Measurements from ENCODE around the gene CSTF3. TPM values are rescaled to one million over a fixed set of nuclear protein-coding genes. Genes with fewer than 3 reads are reported as not detected.

Gene CSTF3
- polyA plus RNA-seq, 1 donor from 2014 or later = 86.8 TPM

- Histone ChIP-seq H3K9me3 (ENCODE audit: low read length) (no peaks in the 10 kb centered on the region), H3K9me2 (ENCODE audit: insufficient read depth, low read length) (no peaks in the 10 kb centered on the region), H3K4me2 (ENCODE audit: low read length) (no peak overlapping the region)
These were observed 32.5 kb downstream of the CSTF3 start for GRCh38 chr11:33128739-33129138.

GRCh38 chr11:33125611-33126010, 35.7 kb downstream of the CSTF3 start:
- H3K4me2 ChIP-seq (ENCODE audit: low read length) = no peak overlapping the region
- no peaks in the 10 kb centered on the region for H3K27me3 ChIP-seq (ENCODE audit: insufficient read depth, low read depth, low read length)
- H3K9ac ChIP-seq (ENCODE audit: low read length) = no peak overlapping the region
- no peak overlapping the region for H3K4me3 ChIP-seq (ENCODE audit: low read length)
- no peak overlapping the region for H3K27ac ChIP-seq (ENCODE audit: low read length)
- no peaks in the 10 kb centered on the region for H3K79me2 ChIP-seq (replicated peaks; ENCODE audit: insufficient read depth, low read length)
- H3K9me3 ChIP-seq (ENCODE audit: low read length) = no peaks in the 10 kb centered on the region
- no peaks in the 10 kb centered on the region for H3F3A ChIP-seq (ENCODE audit: insufficient read depth, low read length, poor library complexity, severe bottlenecking)
- no peaks in the 10 kb centered on the region for H3K9me2 ChIP-seq (ENCODE audit: insufficient read depth, low read length)
- H2AFZ ChIP-seq (ENCODE audit: low read depth, low read length) = no peak overlapping the region
- no peaks in the 10 kb centered on the region for H4K20me1 ChIP-seq (ENCODE audit: insufficient read depth)
- no peaks in the 10 kb centered on the region for H3K36me3 ChIP-seq (ENCODE audit: insufficient read depth, low read length)
- TF ChIP-seq REST (IDR thresholded peaks at IDR 0.05; ENCODE audit: borderline replicate concordance) (no peak), RAD21 (conservative IDR thresholded peaks at IDR 0.05) (no peak), CTCF (IDR thresholded peaks at IDR 0.05; ENCODE audit: poor library complexity, severe bottlenecking) (no peak), SMC3 (conservative IDR thresholded peaks at IDR 0.05; ENCODE audit: poor library complexity) (no peak), EZH2 (IDR thresholded peaks at IDR 0.05; ENCODE audit: borderline replicate concordance, insufficient read depth, low read length, poor library complexity, severe bottlenecking) (no peak), MXI1 (conservative IDR thresholded peaks at IDR 0.05; ENCODE audit: poor library complexity, severe bottlenecking) (no peak), TAF1 (IDR thresholded peaks at IDR 0.05; ENCODE audit: low read depth) (no peak), POLR2AphosphoS5 (IDR thresholded peaks at IDR 0.05) (no peak)

More at GRCh38 chr11:33128739-33129138, 32.5 kb downstream of the CSTF3 start:
- Histone ChIP-seq H2AFZ (ENCODE audit: low read depth, low read length) (no peak overlapping the region), H3F3A (ENCODE audit: insufficient read depth, low read length, poor library complexity, severe bottlenecking) (no peaks in the 10 kb centered on the region), H3K27ac (ENCODE audit: low read length) (no peak overlapping the region), H3K9ac (ENCODE audit: low read length) (no peak overlapping the region), H4K20me1 (ENCODE audit: insufficient read depth) (no peaks in the 10 kb centered on the region), H3K4me3 (ENCODE audit: low read length) (no peak overlapping the region), H3K79me2 (replicated peaks; ENCODE audit: insufficient read depth, low read length) (no peaks in the 10 kb centered on the region), H3K36me3 (ENCODE audit: insufficient read depth, low read length) (no peaks in the 10 kb centered on the region), H3K27me3 (ENCODE audit: insufficient read depth, low read depth, low read length) (no peaks in the 10 kb centered on the region)
- TF ChIP-seq TAF1 (IDR thresholded peaks at IDR 0.05; ENCODE audit: low read depth) (no peak), REST (IDR thresholded peaks at IDR 0.05; ENCODE audit: borderline replicate concordance) (no peak), POLR2AphosphoS5 (IDR thresholded peaks at IDR 0.05) (no peak), CTCF (IDR thresholded peaks at IDR 0.05; ENCODE audit: poor library complexity, severe bottlenecking) (no peak), SMC3 (conservative IDR thresholded peaks at IDR 0.05; ENCODE audit: poor library complexity) (no peak), RAD21 (conservative IDR thresholded peaks at IDR 0.05) (no peak), EP300 (conservative IDR thresholded peaks at IDR 0.05; ENCODE audit: poor library complexity, severe bottlenecking) (no peak)
